Gastrocnemius medialis (tissue), 4 donors: Measurements from ENCODE around the gene CUX1. TPM values are rescaled to one million over a fixed set of nuclear protein-coding genes. Genes with fewer than 3 reads are reported as not detected.
A peak's percentile ranks its signal among the peaks of the same experiment; 100 is the strongest.

Experiments
- ATAC-seq, 2 donors: fragments of 150-250 bp; one replicate each; pipeline ENCODE4 v1.9.1; 2016
- DNase-seq, 2 donors: peaks; one replicate each; pipeline ENCODE4 v3.0.0-alpha.2; 2019
- H3K27ac ChIP-seq, 4 donors: fragments of 200-600 bp; sonication (generic); 1 replicate in 1 of 4; 2 replicates in 3 of 4; pipeline ENCODE4 v1.5.1; 2016 to 2018; ENCODE audit warnings: mild to moderate bottlenecking in 2 of 4, moderate library complexity in 1 of 4
- H3K27me3 ChIP-seq, 3 donors: fragments of 200-600 bp; sonication (generic) in 2 of 3; 1 replicate in 1 of 3; 2 replicates in 2 of 3; pipeline versions ENCODE4 v1.5.1 to v1.6.0; 2016 to 2019; ENCODE audit warnings: mild to moderate bottlenecking in 1 of 3, moderate library complexity in 1 of 3
- H3K36me3 ChIP-seq, 2 donors: fragments of 200-600 bp; sonication (generic) in 1 of 2; one replicate each; pipeline ENCODE4 v1.5.1; 2017 to 2018
- H3K4me1 ChIP-seq, 2 donors: fragments of 200-600 bp; sonication (generic) in 1 of 2; one replicate each; pipeline ENCODE4 v1.5.1; 2016 to 2017; ENCODE audit warnings: mild to moderate bottlenecking in 2 of 2
- H3K4me3 ChIP-seq, 4 donors: fragments of 200-600 bp; sonication (generic) in 3 of 4; 1 replicate in 1 of 4; 2 replicates in 3 of 4; pipeline ENCODE4 v1.5.1; 2016 to 2019; ENCODE audit warnings: mild to moderate bottlenecking in 2 of 4
- H3K9me3 ChIP-seq, 3 donors: fragments of 200-600 bp; sonication (generic) in 2 of 3; 1 replicate in 1 of 3; 2 replicates in 2 of 3; pipeline ENCODE4 v1.5.1; 2016 to 2019
- CTCF ChIP-seq, 5 experiments: fragments of 450-650 bp in 3 of 5; fragments of 200-600 bp in 2 of 5; sonication (generic) in 2 of 5; IDR thresholded peaks in 4 of 5; conservative IDR thresholded peaks in 1 of 5; 1 replicate in 4 of 5; 2 replicates in 1 of 5; pipeline ENCODE4 v1.5.1; 2016 to 2019; ENCODE audit warnings: antibody characterized with exemption in 5 of 5, mild to moderate bottlenecking in 3 of 5, moderate library complexity in 3 of 5
- POLR2A ChIP-seq, 2 donors: fragments of 450-650 bp; IDR thresholded peaks; one replicate each; pipeline ENCODE4 v1.6.1; 2017; ENCODE audit warnings: antibody characterized with exemption in 2 of 2, mild to moderate bottlenecking in 2 of 2, moderate library complexity in 2 of 2
- in situ Hi-C, 4 donors: fragments of 200-750 bp; cut with MboI; loops; one replicate each; pipeline versions ENCODE4 v1.15.0 to v1.8.0; 2017; ENCODE audit warnings: low sequenced_read_pairs in 4 of 4
- intact Hi-C: fragments of 100-400 bp; cut with DNase I; formaldehyde crosslinking; loops from one replicate; pipeline ENCODE4 v1.15.1; 2023; ENCODE audit warnings: low total_unique reads
- total RNA-seq, 4 donors: library from RNA; depleted of rRNA; stranded (reverse); fragments of >200 nt; gene quantifications; one replicate each; pipeline versions ENCODE4 v1.1.0 to v1.2.3, GENCODE V29; 2016

The CUX1 gene
- total RNA-seq, 4 donors from 2014 or later = 44.1 to 57.9 (median 54.9) TPM

- in situ Hi-C loops (no loop called here), intact Hi-C loops (no loop called here)
- ATAC-seq = no peak
These were observed 244.6 kb downstream of the CUX1 start for GRCh38 chr7:102061981-102062390.

GRCh38 chr7:102063690-102064180 is 246.3 kb downstream of the CUX1 start:
- no peaks in the 10 kb centered on the region for H3K9me3 ChIP-seq
- intact Hi-C loops (no loop called here), in situ Hi-C loops (no loop called here)
- no peak for DNase-seq
- H3K27ac ChIP-seq = no peak overlapping the region
- no peaks in the 10 kb centered on the region for H3K27me3 ChIP-seq
- H3K4me1 ChIP-seq = no peaks in the 10 kb centered on the region
- no peak for TF ChIP-seq CTCF (IDR thresholded peaks at IDR 0.05 in 4 of 5, conservative IDR thresholded peaks at IDR 0.05 in 1 of 5)
- no peak for TF ChIP-seq POLR2A (IDR thresholded peaks at IDR 0.05)
- no peaks in the 10 kb centered on the region for H3K36me3 ChIP-seq
- ATAC-seq = peak in 1 of 2 donors; percentile 25
- H3K4me3 ChIP-seq = no peak overlapping the region

More at GRCh38 chr7:102061981-102062390, 244.6 kb downstream of the CUX1 start:
- no peaks in the 10 kb centered on the region for H3K36me3 ChIP-seq
- H3K9me3 ChIP-seq = no peaks in the 10 kb centered on the region
- no peak for TF ChIP-seq POLR2A (IDR thresholded peaks at IDR 0.05)
- no peak for TF ChIP-seq CTCF (IDR thresholded peaks at IDR 0.05 in 4 of 5, conservative IDR thresholded peaks at IDR 0.05 in 1 of 5)
- H3K4me1 ChIP-seq = no peaks in the 10 kb centered on the region
- H3K4me3 ChIP-seq = no peak overlapping the region
- H3K27ac ChIP-seq = no peak overlapping the region
- no peaks in the 10 kb centered on the region for H3K27me3 ChIP-seq
- no peak for DNase-seq

GRCh38 chr7:102064361-102065025 is 247.1 kb downstream of the CUX1 start:
- Histone ChIP-seq H3K4me1 (no peaks in the 10 kb centered on the region), H3K27me3 (no peaks in the 10 kb centered on the region), H3K4me3 (no peak overlapping the region), H3K27ac (no peak overlapping the region), H3K36me3 (no peaks in the 10 kb centered on the region), H3K9me3 (no peaks in the 10 kb centered on the region)
- DNase-seq = no peak
- intact Hi-C loops = no loop called here
- no peak for ATAC-seq
- TF ChIP-seq CTCF (IDR thresholded peaks at IDR 0.05 in 4 of 5, conservative IDR thresholded peaks at IDR 0.05 in 1 of 5) (no peak), POLR2A (IDR thresholded peaks at IDR 0.05) (no peak)
- in situ Hi-C loops = no loop called here

- DNase-seq (no peak), ATAC-seq (no peak)
- H3K36me3 ChIP-seq = no peaks in the 10 kb centered on the region
- intact Hi-C loops (no loop called here), in situ Hi-C loops (no loop called here)
- no peak overlapping the region for H3K4me3 ChIP-seq
- H3K4me1 ChIP-seq = no peaks in the 10 kb centered on the region
- no peaks in the 10 kb centered on the region for H3K27me3 ChIP-seq
- no peaks in the 10 kb centered on the region for H3K9me3 ChIP-seq
- H3K27ac ChIP-seq = no peak overlapping the region
- TF ChIP-seq CTCF (IDR thresholded peaks at IDR 0.05 in 4 of 5, conservative IDR thresholded peaks at IDR 0.05 in 1 of 5) (no peak), POLR2A (IDR thresholded peaks at IDR 0.05) (no peak)
These were observed 247.8 kb downstream of the CUX1 start for GRCh38 chr7:102065226-102065625.
